Gastroesophageal sphincter (tissue), 4 donors: ENCODE results near the gene ATP5MK. TPM values are rescaled to one million over a fixed set of nuclear protein-coding genes. Genes with fewer than 3 reads are reported as not detected.
A peak's percentile ranks its signal among the peaks of the same experiment; 100 is the strongest.
"Not testable (repeated sequence)": the region's sequence is repeated elsewhere in the genome, so short reads cannot be mapped to it uniquely, and the experiment has no call there.

Source experiments
- ATAC-seq: fragments of 150-250 bp; one replicate; pipeline ENCODE4 v1.9.1; 2016; ENCODE audit warnings: mild to moderate bottlenecking, moderate library complexity
- H3K27ac ChIP-seq, 4 donors: fragments of 200-600 bp; sonication (generic) in 3 of 4; 1 replicate in 3 of 4; 2 replicates in 1 of 4; pipeline ENCODE4 v1.5.1; 2016 to 2019
- H3K27me3 ChIP-seq: fragments of 200-600 bp; sonication (generic); one replicate; pipeline ENCODE4 v1.5.1; 2019
- H3K36me3 ChIP-seq, 2 donors: fragments of 200-600 bp; sonication (generic); one replicate each; pipeline ENCODE4 v1.5.1; 2019; ENCODE audit warnings: control low read depth in 1 of 2
- H3K4me1 ChIP-seq, 3 donors: fragments of 200-600 bp; sonication (generic); 1 replicate in 2 of 3; 2 replicates in 1 of 3; pipeline ENCODE4 v1.5.1; 2016 to 2019; ENCODE audit warnings: control low read depth in 2 of 3
- H3K4me3 ChIP-seq, 2 donors: fragments of 200-600 bp; sonication (generic); one replicate each; pipeline ENCODE4 v1.5.1; 2019; ENCODE audit warnings: mild to moderate bottlenecking in 1 of 2, moderate library complexity in 1 of 2
- H3K9me3 ChIP-seq, 3 donors: fragments of 200-600 bp; sonication (generic); one replicate each; pipeline ENCODE4 v1.5.1; 2017 to 2019; ENCODE audit warnings: control low read depth in 2 of 3
- EP300 ChIP-seq: sonication (generic); formaldehyde crosslinking; IDR thresholded peaks from one replicate; pipeline ENCODE4 v1.6.1; 2017; ENCODE audit warnings: antibody characterized with exemption, mild to moderate bottlenecking
- POLR2A ChIP-seq, 2 donors: fragments of 450-650 bp; IDR thresholded peaks; one replicate each; pipeline ENCODE4 v1.6.1; 2017; ENCODE audit warnings: antibody characterized with exemption in 2 of 2, mild to moderate bottlenecking in 2 of 2, moderate library complexity in 1 of 2
- POLR2AphosphoS5 ChIP-seq: sonication (generic); formaldehyde crosslinking; IDR thresholded peaks from one replicate; pipeline ENCODE4 v1.6.1; 2017; ENCODE audit warnings: antibody characterized with exemption
- WGBS, 2 donors: methylation state at CpG; one replicate each; pipeline ENCODE4 v1.1.5; 2018; ENCODE audit warnings: low coverage in 1 of 2; 5-methylcytosine and 5-hydroxymethylcytosine counted together
- total RNA-seq, 4 donors: library from RNA; depleted of rRNA; stranded (reverse); fragments of >200 nt; gene quantifications; one replicate each; pipeline ENCODE4 v1.1.0, GENCODE V29; 2016
- TF ChIP-seq, protein P1 (sequence below), 4 experiments: fragments of 200-600 bp in 2 of 4; fragments of 450-650 bp in 2 of 4; sonication (generic) in 1 of 4; IDR thresholded peaks; one replicate each; pipeline ENCODE4 v1.5.1; 2017 to 2019; ENCODE audit warnings: antibody characterized with exemption in 4 of 4, mild to moderate bottlenecking in 2 of 4, moderate library complexity in 2 of 4

The ATP5MK gene
- total RNA-seq, 4 donors from 2014 or later = 321 to 561 (median 470) TPM

DNA sequence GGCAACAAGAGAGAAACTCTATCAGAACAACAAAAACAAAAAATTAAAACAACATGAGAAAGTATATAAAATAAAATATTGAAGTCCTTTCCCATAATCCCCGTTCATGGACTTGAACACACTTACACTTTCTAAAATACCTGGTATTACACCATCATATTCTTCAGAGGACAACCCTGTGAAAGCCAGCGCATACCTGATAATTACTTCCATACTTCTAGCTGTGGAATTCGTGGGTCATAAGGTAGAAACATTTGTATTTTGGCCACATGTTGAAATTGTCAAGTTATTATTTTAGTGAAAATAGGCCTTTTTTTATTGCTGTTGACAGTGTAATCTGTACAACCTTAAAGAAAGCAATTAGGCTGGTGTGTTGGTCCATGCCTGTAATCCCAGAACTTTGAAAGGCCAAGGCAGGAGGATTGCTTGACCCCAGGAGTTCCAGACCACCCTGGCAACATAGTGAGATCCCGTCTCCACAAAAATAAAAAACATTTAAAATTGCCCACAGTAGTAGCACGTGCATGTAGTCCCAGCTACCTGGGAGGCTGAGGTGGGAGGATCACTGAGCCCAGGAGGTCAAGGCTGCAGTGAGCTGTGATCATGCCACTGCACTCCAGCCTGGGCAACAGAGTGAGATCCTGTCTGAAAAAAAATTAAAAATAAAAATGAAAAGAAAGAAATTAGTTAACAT is 40.2 kb downstream of the ATP5MK start:
- no peak for ATAC-seq
- TF ChIP-seq EP300 (no peak), POLR2A (IDR thresholded peaks at IDR 0.05) (no peak), POLR2AphosphoS5 (no peak)
- TF ChIP-seq, protein P1, sequence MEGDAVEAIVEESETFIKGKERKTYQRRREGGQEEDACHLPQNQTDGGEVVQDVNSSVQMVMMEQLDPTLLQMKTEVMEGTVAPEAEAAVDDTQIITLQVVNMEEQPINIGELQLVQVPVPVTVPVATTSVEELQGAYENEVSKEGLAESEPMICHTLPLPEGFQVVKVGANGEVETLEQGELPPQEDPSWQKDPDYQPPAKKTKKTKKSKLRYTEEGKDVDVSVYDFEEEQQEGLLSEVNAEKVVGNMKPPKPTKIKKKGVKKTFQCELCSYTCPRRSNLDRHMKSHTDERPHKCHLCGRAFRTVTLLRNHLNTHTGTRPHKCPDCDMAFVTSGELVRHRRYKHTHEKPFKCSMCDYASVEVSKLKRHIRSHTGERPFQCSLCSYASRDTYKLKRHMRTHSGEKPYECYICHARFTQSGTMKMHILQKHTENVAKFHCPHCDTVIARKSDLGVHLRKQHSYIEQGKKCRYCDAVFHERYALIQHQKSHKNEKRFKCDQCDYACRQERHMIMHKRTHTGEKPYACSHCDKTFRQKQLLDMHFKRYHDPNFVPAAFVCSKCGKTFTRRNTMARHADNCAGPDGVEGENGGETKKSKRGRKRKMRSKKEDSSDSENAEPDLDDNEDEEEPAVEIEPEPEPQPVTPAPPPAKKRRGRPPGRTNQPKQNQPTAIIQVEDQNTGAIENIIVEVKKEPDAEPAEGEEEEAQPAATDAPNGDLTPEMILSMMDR (IDR thresholded peaks at IDR 0.05) = no peak

DNA sequence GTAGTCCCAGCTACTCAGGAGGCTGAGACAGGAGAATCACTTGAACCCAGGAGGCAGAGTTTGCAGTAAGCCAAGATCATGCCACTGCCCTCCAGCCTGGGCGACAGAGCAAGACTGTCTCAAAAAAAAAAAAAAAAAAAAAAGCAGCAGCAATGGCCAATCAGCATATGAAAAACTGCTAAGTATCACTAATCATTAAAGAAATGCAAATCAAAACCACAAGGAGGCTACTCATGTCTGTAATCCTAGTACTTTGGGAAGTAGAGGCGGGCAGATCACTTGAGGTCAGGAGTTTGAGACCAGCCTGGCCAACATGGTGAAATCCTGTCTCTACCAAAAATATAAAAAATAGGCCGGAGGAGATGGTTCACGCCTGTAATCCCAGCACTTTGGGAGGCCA is 41.7 kb downstream of the ATP5MK start:
- not testable (repeated sequence) for ATAC-seq, H3K27ac ChIP-seq, H3K9me3 ChIP-seq, H3K4me3 ChIP-seq, H3K36me3 ChIP-seq
- Histone ChIP-seq H3K27me3 (peaks cover 12% of the 10 kb centered on the region), H3K4me1 (peaks cover 0 to 16% (median 0%) of the 10 kb centered on the region in 3 donors)
- 82 to 95% methylated on average over 3 to 4 of the region's 4 CpGs for WGBS, 2 donors

More for the DNA sequence above, 40.2 kb downstream of the ATP5MK start:
- Histone ChIP-seq H3K27me3 (peaks cover 12% of the 10 kb centered on the region), H3K4me1 (peaks cover 0 to 7% (median 0%) of the 10 kb centered on the region in 3 donors), H3K9me3 (no peaks in the 10 kb centered on the region), H3K27ac (no peak overlapping the region), H3K36me3 (no peaks in the 10 kb centered on the region), H3K4me3 (no peak overlapping the region)
- WGBS, 2 donors = 77 to 88% methylated on average over 3 to 5 of the region's 5 CpGs

DNA sequence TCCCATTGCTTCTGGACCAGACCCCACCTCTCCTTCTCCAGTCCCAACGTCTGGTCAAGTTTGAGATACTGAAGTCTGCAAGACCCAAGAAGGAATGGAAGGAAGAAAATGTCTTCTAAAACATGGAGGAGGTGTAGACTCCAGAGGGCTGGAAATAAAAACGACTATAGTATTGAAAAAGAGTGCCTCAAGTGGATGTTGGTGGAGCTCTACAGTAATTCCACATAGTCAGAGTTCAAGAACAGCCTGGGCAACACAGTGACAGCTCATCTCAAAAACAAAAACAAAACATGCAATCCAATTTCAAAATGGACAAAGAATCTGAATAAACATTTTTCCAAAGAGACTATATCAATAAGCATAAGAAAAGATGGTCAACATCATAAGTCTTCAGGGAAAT is 43.0 kb downstream of the ATP5MK start:
- Histone ChIP-seq H3K9me3 (no peaks in the 10 kb centered on the region), H3K27me3 (peaks cover 12% of the 10 kb centered on the region), H3K27ac (no peak overlapping the region), H3K4me3 (no peak overlapping the region), H3K36me3 (peaks cover 0 to 8% of the 10 kb centered on the region in 2 donors), H3K4me1 (peaks cover 0 to 26% (median 0%) of the 10 kb centered on the region in 3 donors)
- no peak for TF ChIP-seq POLR2AphosphoS5
- WGBS, 2 donors = 12 to 51% methylated on average over 2 of the region's 2 CpGs
- no peak for ATAC-seq

DNA sequence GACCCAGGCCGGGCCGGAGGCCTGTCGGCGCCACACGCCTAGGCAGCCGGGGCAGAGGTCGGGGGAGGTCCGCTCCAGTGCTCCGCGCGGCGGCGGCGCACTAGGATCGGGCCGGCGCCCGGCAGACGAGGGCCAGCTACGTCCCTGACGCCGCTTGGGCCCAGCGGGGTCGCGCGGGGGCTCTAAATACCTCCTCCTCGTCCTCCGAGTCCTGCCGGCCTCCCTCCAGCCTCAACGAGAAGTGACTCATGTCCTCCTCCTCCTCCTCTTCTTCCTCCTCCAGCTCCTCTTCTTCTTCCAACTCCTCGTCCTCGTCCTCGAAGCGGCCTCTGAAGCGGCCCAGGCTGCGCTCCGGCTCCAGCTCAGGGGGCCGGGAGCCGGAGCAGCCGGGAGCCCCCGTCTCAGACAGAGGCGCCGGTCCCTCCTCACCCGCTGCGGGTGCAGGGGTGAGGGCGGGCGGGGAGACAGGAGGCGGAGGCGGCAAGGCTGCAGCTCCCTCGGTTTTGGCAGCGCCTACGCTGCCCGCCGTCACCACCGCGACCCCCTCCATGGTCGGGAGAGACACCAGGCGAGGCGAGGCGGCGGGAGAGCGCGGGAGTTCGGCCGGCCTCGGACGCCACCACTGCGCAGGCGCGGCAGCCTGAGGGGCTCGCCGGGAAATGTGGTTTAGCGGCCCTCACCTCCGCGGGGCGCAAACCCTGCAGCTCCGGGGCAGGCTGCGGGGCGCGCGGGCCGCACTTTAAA is 45.6 kb downstream of the ATP5MK start, which contains the start of gene PCGF6:
Gene PCGF6, minus strand, starts transcription at position 624 of the 744 bp plus-strand sequence. Its CDS starts 74 bp downstream, at position 550.
- WGBS, 2 donors = 0 to 1% methylated on average over 3 to 17 of the region's 82 CpGs

DNA sequence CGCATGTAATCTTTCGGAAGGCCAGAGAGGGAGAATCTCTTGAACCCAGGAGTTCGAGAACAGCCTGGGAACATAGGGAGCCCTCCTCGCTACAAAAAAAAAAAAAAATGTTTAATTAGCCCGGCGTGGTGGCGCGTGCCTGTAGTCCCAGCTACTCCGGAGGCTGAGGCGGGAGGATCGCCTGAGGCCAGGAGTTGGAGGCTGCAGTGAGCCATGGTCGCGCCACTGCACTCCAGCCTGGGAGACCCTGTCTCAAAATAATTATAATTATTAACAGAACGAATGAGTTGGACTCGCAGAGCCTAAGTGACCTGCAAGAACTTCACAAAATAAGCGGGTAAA is 46.1 kb downstream of the ATP5MK start:
- Histone ChIP-seq H3K27ac (peak overlapping the region; percentile 44 to 88 (median 85)), H3K36me3 (peaks cover 0 to 39% of the 10 kb centered on the region in 2 donors), H3K9me3 (no peaks in the 10 kb centered on the region), H3K4me3 (peak overlapping the region; percentile 69 to 88), H3K4me1 (peaks cover 0 to 26% (median 0%) of the 10 kb centered on the region in 3 donors), H3K27me3 (no peaks in the 10 kb centered on the region)
- no peak for ATAC-seq
- 57 to 63% methylated on average over 5 to 9 of the region's 16 CpGs for WGBS, 2 donors
- TF ChIP-seq POLR2A (IDR thresholded peaks at IDR 0.05) = no peak
- TF ChIP-seq POLR2AphosphoS5 = no peak
- TF ChIP-seq, protein P1 (IDR thresholded peaks at IDR 0.05) = no peak
- TF ChIP-seq EP300 = no peak

More for the DNA sequence above, 45.6 kb downstream of the ATP5MK start, which contains the start of gene PCGF6:
- peak; percentile 92 for ATAC-seq
- Histone ChIP-seq H3K36me3 (peaks cover 0 to 34% of the 10 kb centered on the region in 2 donors), H3K4me1 (peaks cover 0 to 26% (median 0%) of the 10 kb centered on the region in 3 donors), H3K9me3 (no peaks in the 10 kb centered on the region), H3K4me3 (peak within 1 kb of the TSS; percentile 69 to 88), H3K27ac (peak within 1 kb of the TSS; percentile 44 to 88 (median 85)), H3K27me3 (peaks cover 5% of the 10 kb centered on the region)
- peak; percentile 28 for TF ChIP-seq POLR2AphosphoS5
- TF ChIP-seq POLR2A (IDR thresholded peaks at IDR 0.05) = no peak
- TF ChIP-seq, protein P1 (IDR thresholded peaks at IDR 0.05) = peak in 2 of 4 experiments; percentile 19 to 29
- no peak for TF ChIP-seq EP300

Other genes starting within 250 kb of the ATP5MK start
- 10 to 100 TPM; 63.4 to 71.9 (median 71.1) TPM for gene NT5C2, start 203.2 kb downstream of the ATP5MK start, total RNA-seq
- gene RPEL1, start 150.6 kb downstream of the ATP5MK start, total RNA-seq = not detected
- gene INA, start 119.3 kb downstream of the ATP5MK start, total RNA-seq = 1 to 10 TPM in 3 of 4 donors, under 1 TPM in 1; 0.31 to 1.8 (median 1.2) TPM
- gene PCGF6, start 45.3 kb downstream of the ATP5MK start, total RNA-seq = 10 to 100 TPM; 11.7 to 19.1 (median 17.1) TPM
- gene TAF5, start 28.5 kb downstream of the ATP5MK start, total RNA-seq = 1 to 10 TPM; 4.0 to 6.7 (median 4.3) TPM
- gene PDCD11, start 151 bp upstream of the ATP5MK start, total RNA-seq = 10 to 100 TPM; 14.3 to 21.7 (median 17.6) TPM
- 10 to 100 TPM; 30.8 to 69.3 (median 49.6) TPM for gene CALHM2, start 55.9 kb upstream of the ATP5MK start, total RNA-seq
- gene CALHM1, start 62.4 kb upstream of the ATP5MK start, total RNA-seq = not detected
- gene CALHM3, start 82.8 kb upstream of the ATP5MK start, total RNA-seq = not detected
- gene NEURL1, start 97.2 kb upstream of the ATP5MK start, total RNA-seq = under 1 TPM in 3 of 4 donors, not detected in 1; 0.15 to 0.27 (median 0.19) TPM